Measurements from ENCODE around the gene ERBB4.
"Not testable (repeated sequence)": the region's sequence is repeated elsewhere in the genome, so short reads cannot be mapped to it uniquely, and the experiment has no call there.

The ERBB4 gene

DNA sequence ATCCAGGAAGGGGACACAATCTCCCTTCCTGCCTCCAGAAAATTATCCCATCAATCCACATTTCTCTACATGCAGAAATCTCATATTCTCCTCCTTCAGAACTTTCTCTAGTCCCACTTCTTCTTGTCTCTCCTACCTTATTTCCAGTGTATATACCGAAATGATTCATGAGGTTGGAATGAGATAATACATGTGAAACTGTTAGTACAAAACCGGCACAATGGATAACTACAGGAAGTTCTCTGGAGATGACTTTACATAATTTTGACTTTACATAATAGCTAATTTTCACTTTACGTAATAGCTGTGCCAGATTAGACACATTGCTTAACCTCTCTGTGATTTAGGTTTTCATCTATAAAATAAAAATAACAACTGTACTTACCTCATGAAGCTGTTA lies 801.3 kb downstream of the ERBB4 start:
- DNase-seq (ENCODE audit: low read depth in 2 of 2) = no peak

DNA sequence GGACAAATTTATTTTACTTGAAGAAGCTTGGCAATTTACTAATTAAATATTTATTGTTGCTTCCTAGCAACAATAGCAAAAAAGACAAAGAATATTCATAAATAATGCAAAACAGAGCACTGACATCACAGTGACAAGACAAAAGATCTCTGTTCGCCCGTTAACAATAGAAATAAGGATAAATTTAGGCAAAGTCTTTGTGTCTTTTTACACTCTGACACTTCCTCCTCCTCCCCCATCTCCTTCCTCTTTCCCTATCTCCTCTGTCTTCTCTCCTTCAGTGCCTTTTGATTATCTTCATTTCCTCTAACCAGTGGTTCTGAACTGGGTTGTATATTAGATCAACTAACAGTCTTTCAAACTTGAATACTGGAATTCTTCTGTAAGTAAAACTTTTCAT lies 808.4 kb downstream of the ERBB4 start:
- no peak for DNase-seq (ENCODE audit: low read depth in 2 of 2)

DNA sequence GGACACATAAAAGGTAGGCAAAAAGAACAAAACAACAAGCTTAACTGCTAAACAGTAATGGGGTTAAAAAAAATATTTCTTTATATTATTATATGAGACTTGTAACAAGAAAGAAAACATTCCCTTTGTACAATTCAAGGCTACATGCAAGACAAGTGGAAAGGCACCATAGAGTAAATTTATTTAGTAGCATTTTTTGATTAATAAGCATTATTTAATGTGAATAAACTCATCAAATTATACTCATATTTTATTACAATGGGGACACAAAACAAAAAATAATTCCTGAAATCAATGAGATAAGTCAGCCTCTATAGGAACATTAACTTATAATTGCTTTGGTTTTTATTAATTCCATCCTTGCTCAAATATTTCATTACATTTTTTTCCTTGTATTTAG lies 809.2 kb downstream of the ERBB4 start:
- DNase-seq (ENCODE audit: low read depth in 2 of 2) = no peak

DNA sequence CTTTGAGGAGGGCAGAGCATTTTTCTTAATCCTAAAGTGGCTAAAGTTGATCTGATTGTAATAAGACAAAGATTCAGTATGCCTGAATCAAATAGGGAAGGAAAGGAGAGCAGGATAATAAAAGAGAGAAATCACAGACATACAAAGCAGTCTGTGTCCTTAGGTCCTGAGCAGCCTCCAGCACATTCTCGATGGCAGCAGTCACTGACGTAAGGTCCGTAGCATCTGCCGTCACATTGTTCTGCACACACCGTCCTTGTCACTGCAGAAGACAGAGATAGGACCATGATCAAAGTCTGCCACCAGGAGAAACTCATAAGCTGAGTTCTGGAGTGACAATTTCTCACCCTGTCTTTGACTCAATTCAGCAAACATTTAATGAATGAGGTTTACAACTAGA lies 813.7 kb downstream of the ERBB4 start:
- no peak for DNase-seq (ENCODE audit: low read depth in 2 of 2)

DNA sequence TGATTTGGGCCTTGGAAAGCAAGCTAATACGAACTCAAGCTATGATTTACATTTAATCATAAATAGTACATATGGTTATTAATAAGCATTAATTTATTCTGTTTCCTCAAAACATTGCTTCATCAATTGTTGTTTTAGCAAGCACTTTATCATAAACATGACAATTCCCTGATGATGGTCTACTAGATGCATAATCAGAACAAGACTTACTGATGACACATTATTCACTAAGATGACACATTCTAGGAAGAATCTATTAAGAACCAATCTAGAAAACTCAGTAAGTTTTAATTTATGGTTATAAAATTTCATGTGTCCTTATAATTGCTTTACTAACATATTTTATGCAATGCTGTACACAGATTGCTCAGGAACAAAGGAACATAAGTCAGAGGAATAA lies 815.2 kb downstream of the ERBB4 start:
- DNase-seq (ENCODE audit: low read depth in 2 of 2) = no peak

DNA sequence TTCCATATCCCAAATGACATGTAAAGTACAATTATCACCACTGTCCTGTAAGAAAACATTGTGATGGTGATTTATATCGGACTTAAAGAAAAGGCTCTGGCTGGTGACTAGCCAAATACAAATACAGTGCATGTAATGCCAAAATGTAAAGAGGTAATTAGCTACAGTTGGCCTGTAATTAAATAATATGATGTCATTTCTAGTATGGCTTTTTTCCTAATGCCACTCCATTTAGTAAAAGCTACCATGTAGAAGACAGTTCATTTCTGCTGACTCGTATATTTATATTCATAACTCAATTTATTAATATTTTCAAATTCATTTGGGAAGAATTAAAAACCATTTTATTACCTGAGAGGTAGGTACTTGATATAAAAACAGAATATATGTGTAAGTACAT lies 815.7 kb downstream of the ERBB4 start:
- no peak for DNase-seq (ENCODE audit: low read depth in 2 of 2)

DNA sequence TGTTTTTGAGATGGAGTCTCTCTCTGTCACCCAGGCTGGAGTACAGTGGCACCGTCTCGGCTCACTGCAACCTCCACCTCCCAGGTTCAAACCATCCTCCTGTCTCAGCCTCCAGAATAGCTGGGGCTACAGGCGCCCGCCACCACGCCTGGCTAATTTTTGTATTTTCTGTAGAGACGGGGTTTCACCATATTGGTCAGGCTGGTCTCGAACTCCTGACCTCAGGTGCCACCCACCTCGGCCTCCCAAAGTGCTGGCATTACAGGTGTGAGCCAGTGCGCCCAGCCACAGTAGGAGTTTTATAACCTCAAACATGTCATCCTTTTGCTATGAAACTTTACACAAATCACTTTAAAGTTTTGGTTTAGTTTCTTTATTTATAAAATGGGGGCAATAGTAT lies 816.7 kb downstream of the ERBB4 start:
- DNase-seq (ENCODE audit: low read depth in 2 of 2) = not testable (repeated sequence)

DNA sequence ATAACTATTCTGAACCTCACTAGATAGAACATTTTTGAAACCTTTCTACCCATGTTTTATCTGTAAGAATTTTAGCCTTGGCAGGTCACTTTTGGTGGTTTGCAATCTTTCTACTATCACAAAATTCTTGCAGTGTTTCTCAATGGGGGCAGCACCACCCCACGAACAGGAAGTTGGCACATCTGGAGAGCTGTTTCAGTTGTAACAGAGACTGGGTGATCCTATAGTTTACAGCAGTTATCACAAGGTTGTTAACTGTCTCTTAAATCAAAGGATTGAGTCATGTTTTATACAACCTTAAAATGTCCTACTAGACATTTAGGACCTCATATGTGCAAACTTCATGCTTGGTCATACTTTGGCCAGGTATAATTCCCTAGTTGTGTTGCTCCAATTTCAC lies 829.2 kb downstream of the ERBB4 start:
- no peak for DNase-seq (ENCODE audit: low read depth in 2 of 2)

DNA sequence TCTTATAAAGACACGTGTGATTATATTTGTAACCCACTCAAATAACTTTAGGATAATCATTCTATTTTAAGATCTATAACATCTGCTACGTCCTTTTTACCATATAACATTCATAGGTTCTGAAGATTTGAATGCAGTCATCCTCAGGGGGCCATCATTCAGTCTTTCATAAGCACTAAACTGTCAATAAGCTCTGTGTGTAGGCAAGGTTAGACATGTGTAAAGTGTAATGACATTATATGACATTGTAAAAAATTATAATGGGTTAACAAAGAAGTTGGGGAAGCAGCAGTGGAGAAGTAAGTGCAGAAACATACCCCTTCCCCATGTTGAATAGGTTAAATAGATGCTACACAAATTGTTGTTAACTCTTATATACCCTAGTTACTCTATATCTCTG lies 845.9 kb downstream of the ERBB4 start:
- no peak for DNase-seq (ENCODE audit: low read depth in 2 of 2)

DNA sequence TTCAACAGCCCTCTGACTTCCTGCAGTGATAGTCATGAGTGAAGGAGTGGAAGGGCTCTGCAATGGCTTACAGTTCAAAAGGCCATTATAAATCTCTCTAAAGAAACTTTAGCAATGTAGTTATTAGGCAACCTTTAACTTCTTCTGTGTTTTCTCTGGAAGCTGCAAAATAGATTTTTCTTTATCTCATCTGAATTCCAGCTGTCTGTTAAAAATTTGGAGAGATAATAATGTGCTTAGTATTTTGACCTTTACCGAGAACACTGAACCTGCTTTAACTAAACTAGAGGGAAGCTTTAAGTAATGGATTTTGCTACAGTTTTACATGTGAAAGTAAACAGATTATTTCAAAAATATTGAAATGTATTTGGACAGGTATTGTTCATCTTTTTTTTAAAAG lies 847.9 kb downstream of the ERBB4 start:
- no peak for DNase-seq (ENCODE audit: low read depth in 2 of 2)

DNA sequence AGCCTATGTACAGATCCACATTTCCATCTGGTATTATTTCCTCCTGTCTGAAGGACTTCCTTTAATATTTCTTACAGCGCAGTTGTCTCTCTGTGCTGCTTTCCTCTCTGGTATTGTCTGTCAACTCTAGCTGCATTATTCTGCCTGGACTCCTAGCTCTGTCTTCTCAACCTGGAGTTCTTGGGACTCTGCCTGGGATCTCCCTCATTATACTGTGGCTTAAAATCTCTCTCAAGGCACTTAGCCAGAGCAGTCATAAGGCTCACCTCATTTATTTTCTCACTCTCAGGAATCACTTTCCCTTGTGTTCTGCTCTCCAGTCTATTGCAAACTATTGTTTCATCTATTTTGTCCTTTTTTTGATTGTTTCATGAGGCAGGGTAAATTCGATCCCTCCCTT lies 850.4 kb downstream of the ERBB4 start:
- DNase-seq (ENCODE audit: low read depth in 2 of 2) = no peak

DNA sequence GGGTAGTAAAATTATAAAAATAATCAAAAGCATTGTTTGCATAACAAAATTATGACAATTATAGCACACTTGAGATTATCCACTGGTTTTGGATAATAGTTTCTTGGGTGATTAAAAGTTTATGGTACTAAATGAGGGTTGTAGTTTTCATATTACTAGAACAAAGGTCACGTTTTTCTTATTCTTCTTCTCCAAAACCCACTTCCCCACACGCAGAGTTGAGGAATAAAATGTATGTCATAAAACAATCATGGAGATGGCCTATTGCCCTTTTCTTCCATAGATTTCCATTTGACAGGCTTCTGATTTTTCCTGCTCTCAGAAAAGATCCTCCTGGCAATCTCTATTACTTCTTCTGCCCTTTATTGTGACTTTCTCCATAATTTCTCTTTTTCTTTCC lies 863.9 kb downstream of the ERBB4 start:
- DNase-seq (ENCODE audit: low read depth in 2 of 2) = no peak

DNA sequence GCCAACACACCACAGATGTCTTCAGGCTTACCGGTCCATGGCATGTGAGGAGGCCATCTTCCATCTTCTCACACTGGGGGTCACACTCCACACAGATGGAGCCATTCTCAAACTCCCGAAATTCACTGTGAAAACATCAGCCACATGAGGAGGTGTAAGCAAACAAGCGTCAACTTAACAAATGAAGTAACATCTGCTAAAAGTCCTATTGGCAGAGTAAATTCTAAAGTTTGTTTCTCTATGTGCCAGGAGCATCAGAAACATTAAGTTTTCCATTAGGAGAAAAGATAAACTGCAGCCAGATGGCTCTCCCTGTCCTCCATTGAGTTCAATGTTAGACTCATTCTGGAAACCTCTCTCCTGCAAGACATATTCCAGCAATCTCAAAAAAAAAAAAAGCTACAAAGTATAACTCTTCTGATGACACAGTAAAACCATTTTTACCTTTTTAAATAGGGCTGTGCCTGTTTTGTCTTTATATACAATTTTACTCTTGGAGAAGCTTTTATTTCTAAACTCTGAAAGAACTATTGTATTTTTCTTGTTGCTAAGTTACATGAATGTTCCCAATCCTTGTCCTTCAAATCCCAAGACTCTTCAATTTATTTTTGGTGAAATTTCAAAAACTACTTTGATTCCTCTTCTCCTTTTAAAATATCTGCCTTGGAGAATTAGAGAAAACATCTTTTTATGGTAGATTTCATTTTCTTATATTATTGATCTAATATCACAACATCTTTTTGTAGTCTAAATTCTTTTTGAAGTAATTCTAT lies 865.3 kb downstream of the ERBB4 start:
- DNase-seq (ENCODE audit: low read depth in 2 of 2) = no peak

DNA sequence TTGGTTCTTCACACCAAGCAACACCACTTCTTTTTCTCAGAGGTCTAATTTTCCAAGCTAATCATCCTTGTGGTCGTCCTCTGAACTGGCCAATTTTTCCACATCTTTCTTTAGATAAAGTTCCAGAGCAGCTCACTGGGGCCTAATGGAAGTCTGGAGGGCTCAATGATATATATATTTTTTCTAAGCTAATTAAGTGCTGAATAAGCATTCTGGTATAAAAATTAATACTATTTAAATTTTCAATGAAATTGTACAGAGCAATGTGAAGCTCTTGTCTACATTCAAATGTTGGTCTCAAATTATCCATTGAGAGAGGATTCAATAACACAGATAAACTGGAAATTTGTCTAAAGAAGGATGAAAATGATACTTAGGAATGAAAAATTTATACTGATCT lies 866.6 kb downstream of the ERBB4 start:
- no peak for DNase-seq (ENCODE audit: low read depth in 2 of 2)

DNA sequence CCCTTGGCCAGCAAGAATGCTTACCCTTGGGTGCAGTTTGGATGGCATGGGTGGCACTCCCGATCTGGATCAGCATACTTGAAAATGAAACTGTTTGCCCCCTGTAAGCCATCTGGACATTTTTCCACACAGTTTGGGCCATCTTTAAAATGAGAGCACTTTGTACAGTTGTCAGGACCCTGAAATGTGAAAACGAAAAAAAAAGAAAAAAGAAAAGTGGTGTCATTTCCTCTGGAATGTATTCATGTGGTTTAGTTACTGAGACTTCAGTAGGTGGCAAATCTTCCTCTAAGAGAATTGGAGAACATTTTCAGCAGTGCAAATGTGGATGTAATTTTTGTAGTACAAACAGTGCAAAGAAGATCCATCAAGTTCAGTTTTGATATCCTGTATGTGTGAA lies 873.3 kb downstream of the ERBB4 start:
- no peak for DNase-seq (ENCODE audit: low read depth in 2 of 2)

DNA sequence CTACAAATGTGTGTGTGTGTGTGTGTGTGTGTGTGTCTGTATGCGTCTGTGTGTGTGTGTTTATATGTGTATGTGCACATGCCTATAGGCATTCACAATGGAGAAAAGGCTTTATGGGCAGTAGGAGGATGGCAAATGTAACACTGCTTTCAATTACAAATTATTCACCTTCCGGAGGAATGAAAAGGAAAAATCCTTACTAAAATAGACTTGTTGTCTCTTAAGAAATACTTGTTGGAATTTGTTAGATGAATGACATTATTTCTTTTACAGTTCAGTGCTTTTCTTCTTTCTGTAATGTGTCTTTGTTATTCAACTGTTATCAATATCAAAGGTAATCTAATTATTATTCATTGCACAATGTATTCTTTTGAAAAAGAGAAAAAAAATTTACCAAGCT lies 874.3 kb downstream of the ERBB4 start:
- DNase-seq (ENCODE audit: low read depth in 2 of 2) = no peak

DNA sequence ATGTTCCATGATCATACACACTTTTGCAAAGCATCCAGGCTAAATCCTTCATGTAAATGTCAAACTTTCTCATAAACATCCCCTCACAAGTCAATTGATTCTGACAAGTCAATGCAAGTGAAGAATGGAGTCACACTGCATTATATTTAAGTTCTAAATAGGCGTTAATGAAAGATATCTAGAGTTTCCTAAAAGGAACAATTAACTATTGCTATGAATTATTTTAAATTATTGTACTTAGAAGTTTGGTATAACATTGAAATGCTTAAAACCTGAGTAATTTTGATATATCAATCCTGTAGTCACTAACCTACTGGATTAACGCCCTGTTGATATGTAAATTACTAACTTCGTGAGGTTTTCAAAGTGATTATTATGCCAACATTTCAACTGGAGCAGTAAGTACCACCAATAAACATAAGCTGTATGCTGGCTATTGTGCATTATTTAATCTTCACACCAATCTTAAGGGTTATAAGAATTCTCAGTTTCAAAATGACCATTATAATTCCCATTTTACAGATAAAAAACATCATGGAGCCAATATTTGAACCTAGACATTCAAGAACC lies 884.3 kb downstream of the ERBB4 start:
- no peak for DNase-seq (ENCODE audit: low read depth in 2 of 2)

DNA sequence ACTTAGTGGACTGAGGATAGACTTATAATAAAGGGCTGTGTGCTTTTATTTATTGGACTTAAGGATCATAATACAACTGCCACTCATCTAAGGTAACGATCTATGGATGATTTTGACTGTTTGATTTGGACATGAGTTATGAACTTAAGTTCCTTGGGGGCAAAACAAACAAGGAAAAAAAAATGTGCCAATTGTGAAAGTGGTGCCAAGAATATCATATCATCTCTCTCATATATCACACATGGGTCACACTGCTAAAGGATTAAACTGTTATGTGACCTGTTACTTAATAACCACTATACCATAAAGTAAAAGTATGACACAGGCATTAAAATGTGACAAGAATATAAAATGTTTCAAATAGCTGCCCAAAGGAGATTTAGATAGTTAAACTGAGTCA lies 886.3 kb downstream of the ERBB4 start:
- no peak for DNase-seq (ENCODE audit: low read depth in 2 of 2)

DNA sequence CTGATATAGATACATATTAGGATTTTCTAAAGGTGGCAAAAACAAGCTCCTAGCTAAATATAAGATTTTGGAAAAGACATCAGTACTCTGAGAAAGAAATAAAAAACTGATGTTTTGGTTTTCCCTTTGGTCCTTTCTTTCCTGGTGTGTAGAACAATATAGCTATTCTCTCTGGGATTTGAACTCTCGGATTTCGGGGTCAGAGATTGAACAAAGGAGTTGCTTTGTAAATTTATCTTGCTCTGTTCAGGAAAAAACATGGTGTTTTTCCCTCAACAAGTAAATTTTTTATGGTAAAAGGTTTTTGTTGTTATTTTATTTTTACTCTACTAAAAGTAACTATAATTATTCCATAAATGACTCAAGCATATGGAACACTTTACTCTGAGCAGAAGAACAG lies 889.3 kb downstream of the ERBB4 start:
- DNase-seq (ENCODE audit: low read depth in 2 of 2) = no peak

DNA sequence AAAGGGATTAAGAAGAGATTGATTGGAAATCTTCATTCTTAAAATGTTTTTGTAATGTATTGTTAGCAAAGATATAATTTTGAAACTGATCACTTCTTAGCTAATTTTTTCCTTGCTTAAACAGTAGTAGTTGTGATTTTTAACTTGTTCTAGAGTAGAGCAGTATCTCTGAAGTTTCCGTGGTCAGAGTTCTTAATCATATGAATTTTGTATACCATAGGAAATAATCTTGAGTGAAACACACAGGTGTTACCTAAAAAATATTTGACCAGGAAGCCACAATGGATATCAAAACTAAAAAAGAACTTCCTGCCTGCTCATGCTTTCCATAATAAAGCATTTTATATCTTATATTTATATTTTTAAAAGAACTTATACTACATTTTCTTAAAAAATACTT lies 907.1 kb downstream of the ERBB4 start:
- DNase-seq (ENCODE audit: low read depth in 2 of 2) = no peak

DNA sequence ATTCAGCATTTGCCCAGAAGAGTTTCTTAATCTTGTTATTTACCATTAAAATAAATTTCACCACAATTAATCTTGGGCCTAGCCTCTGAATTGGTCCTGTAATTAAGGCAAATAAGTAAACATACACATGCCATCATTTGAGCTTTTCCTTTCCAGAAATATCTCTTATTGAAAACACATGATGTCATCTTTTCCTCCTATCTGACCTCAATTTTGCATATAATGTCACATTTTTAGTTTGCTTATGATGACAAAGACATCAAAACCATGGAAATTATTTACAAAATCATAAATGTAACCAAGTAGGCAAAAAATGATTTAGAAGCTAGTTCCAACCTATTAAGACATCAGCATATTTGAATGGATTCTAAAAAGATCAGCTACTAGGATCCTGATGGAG lies 915.5 kb downstream of the ERBB4 start:
- no peak for DNase-seq (ENCODE audit: low read depth in 2 of 2)

DNA sequence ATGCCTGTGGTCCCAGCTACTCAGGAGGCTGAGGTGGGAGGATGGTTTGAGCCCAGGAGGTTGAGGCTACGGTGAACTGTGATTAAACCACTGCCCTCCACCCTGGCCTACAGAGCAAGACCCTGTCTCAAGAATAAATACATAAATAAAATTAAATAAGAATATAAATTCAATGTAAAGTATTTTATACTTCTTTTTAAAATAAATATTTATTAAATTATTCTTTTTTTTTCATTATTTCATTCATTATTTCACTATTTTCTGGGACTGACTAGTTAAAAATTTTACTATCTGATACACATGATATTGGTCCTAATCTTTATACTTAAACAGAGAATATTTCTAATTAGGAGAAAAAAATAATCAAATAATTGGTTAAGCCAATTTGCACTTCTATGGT lies 917.6 kb downstream of the ERBB4 start:
- no peak for DNase-seq (ENCODE audit: low read depth in 2 of 2)

DNA sequence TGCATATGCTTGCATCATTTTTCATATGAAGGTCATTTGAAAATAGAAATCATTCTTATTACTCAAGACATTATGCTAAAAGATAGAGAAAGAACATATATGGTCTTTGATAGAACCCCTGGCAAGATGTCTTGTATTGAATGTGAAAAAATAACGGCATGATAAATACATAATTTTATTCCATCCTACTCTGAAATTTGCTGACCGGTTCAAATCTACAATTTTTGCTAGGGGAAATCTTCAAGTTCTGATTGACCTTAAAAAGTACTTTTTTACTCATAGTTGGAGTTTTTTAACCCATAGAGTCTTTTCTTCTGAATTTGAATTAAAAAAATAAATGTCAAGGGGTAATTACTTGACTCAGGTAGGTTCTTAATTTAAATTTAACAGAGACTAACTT lies 920.8 kb downstream of the ERBB4 start:
- DNase-seq (ENCODE audit: low read depth in 2 of 2) = no peak

DNA sequence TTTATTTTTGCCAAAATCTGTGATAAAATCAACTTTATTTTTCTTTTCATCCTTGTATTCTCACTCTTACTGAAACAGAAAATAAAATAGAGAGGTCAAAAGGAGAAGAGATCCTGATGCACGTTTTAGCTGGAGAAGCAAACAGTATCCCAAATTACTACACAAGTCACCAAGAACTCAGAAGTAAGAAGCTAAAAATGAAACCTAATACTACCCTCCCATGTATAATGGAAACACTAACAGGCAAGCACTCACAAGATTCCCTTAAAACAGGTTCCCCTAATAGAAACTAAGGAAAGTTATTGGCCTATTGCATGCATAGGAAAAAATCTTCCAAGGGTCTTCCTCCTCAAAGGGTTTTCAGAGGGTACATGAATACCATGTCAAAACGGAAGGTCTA lies 927.0 kb downstream of the ERBB4 start:
- no peak for DNase-seq (ENCODE audit: low read depth in 2 of 2)
